ENCODE data around the gene MYO1H.

GRCh38 chr12:109459247-109459646 is 111.5 kb downstream of the MYO1H start:
- TF ChIP-seq CTCF (IDR thresholded peaks at IDR 0.05 in 8 of 11, conservative IDR thresholded peaks at IDR 0.05 in 3 of 11): no peak
- TF ChIP-seq POLR2A (IDR thresholded peaks at IDR 0.05): no peak
- no peak for TF ChIP-seq POLR2AphosphoS5 (IDR thresholded peaks at IDR 0.05)

Data from spleen (tissue), 7 donors.